22Rv1 (cell line): Measurements from ENCODE around the gene E2F3.

Experiments
- CTCF ChIP-seq: fragments of 450-650 bp; IDR thresholded peaks from 2 replicates; pipeline ENCODE4 v1.5.1; 2017; ENCODE audit warnings: mild to moderate bottlenecking
- ZFX ChIP-seq: fragments of 450-650 bp; IDR thresholded peaks from 2 replicates; pipeline ENCODE4 v1.6.1; 2017; ENCODE audit warnings: antibody characterized with exemption, borderline replicate concordance

DNA sequence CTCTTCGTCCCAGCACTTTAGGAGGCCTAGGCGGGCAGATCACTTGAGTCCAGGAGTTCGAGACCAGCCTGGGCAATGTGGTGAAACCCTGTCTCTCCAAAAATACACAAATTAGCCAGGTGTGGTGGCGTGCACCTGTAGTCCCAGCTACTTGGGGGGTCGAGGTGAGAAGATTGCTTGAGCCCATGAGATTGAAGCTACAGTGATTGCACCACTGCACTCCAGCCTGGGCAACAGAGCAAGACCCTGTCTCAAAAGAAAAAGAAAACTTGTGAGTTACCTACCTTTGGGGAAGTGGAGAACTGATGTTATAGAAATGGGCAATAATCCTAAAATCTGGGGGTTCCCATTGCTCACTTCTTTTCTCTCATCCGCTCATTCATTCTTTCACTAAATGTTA lies 58.0 kb downstream of the E2F3 start:
- TF ChIP-seq CTCF = no peak
- no peak for TF ChIP-seq ZFX
